Stimulated activated CD8-positive, alpha-beta memory T cell treated with anti-CD3 and anti-CD28 coated beads, Interleukin-15, amount 100 ng/mL, for 24 hours (primary cell): ENCODE data around the gene ZNF101.
A peak's percentile ranks its signal among the peaks of the same experiment; 100 is the strongest.

Experiments used
- DNase-seq: peaks from one replicate; pipeline ENCODE4 v3.0.0-alpha.2; 2020; ENCODE audit warnings: low read depth

Gene ZNF101

GRCh38 chr19:19668230-19669012 lies at the start of gene ZNF101:
Gene ZNF101, plus strand, starts transcription at chr19:19668839. Its CDS starts 125 bp downstream, at chr19:19668964.
- peak; percentile 81 for DNase-seq

- DNase-seq: no peak
These were observed 49.3 kb upstream of the ZNF101 start for GRCh38 chr19:19619181-19619848.

- no peak for DNase-seq
These were observed 48.8 kb upstream of the ZNF101 start for GRCh38 chr19:19619849-19620210.

GRCh38 chr19:19623383-19623782 lies 45.3 kb upstream of the ZNF101 start:
- DNase-seq: no peak

- DNase-seq: no peak
These were observed 44.5 kb upstream of the ZNF101 start for GRCh38 chr19:19624032-19624570.

GRCh38 chr19:19626516-19627472 lies 41.8 kb upstream of the ZNF101 start:
- no peak for DNase-seq

GRCh38 chr19:19627621-19628500 lies 40.8 kb upstream of the ZNF101 start, which contains the start of gene LPAR2:
Gene LPAR2, minus strand, starts transcription at chr19:19628220. Its CDS starts 945 bp downstream, at chr19:19627275.
- DNase-seq: no peak

GRCh38 chr19:19628501-19629134 lies 40.0 kb upstream of the ZNF101 start:
- no peak for DNase-seq

- no peak for DNase-seq
These were observed 38.6 kb upstream of the ZNF101 start for GRCh38 chr19:19630062-19630414.

- no peak for DNase-seq
These were observed 38.2 kb upstream of the ZNF101 start for GRCh38 chr19:19630426-19630825.

GRCh38 chr19:19631346-19631745 lies 37.3 kb upstream of the ZNF101 start:
- DNase-seq: no peak

- DNase-seq: no peak
These were observed 36.0 kb upstream of the ZNF101 start for GRCh38 chr19:19632661-19633060.

- DNase-seq: no peak
These were observed 34.7 kb upstream of the ZNF101 start for GRCh38 chr19:19633711-19634515.

GRCh38 chr19:19634516-19635312 lies 33.9 kb upstream of the ZNF101 start:
- no peak for DNase-seq

GRCh38 chr19:19635313-19635702 lies 33.3 kb upstream of the ZNF101 start:
- DNase-seq: no peak

GRCh38 chr19:19636573-19637185 lies 32.0 kb upstream of the ZNF101 start:
- no peak for DNase-seq

- DNase-seq: no peak
These were observed 31.5 kb upstream of the ZNF101 start for GRCh38 chr19:19637186-19637522.

GRCh38 chr19:19637523-19638251 lies 31.0 kb upstream of the ZNF101 start:
- DNase-seq: no peak
